ENCODE data around the gene ACTR3.
"Not testable (repeated sequence)": the region's sequence is repeated elsewhere in the genome, so short reads cannot be mapped to it uniquely, and the experiment has no call there.

ACTR3 gene

DNA sequence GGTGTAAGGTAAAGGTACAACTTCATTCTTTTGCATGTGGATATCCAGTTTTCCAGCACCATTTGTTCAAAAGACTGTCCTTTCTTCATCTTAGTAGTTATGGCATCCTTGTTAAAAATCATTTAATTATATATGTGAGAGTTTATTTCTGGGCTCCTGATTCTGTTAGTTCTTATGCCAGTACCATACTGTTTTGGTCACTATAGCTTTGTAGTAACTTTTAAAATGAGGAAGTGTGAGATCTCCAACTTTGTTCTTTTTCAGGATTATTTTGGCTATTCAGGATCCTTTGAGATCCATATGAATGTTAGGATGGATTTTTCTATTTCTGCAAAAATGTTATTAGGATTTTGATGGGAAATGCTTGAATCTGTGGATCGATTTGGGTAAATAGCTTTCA, 16.8 kb downstream of the ACTR3 start:
- DNase-seq: no peak

- DNase-seq: no peak
Observed at GRCh38 chr2:113907297-113907696, 17.4 kb downstream of the ACTR3 start.

GRCh38 chr2:113910110-113910717, 20.3 kb downstream of the ACTR3 start:
- DNase-seq: peak in 1 of 2 donors; percentile 35

- DNase-seq: no peak
Observed at GRCh38 chr2:113910967-113911678, 21.2 kb downstream of the ACTR3 start.

- no peak for DNase-seq
Observed at GRCh38 chr2:113915082-113915819, 25.4 kb downstream of the ACTR3 start.

DNA sequence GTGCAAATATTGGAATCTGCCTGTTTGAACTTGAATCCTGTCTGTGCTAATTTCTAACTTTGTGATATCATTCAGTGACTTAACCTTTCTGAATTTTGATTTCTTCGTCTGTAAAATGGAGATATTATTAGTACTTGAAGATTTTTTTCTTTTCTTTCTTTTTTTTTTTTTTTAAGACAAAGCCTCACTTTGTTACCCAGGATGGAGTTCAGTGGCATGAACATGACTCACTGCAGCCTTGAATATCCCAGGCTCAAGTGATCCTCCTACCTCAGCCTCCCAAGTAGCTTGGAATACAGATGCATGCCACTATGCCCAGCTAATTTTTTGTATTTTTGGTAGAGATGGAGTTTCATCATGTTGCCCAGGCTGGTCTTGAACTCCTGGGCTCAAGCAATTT, 28.3 kb downstream of the ACTR3 start:
- no peak for DNase-seq

- DNase-seq: no peak
Observed at GRCh38 chr2:113920996-113921395, 31.1 kb downstream of the ACTR3 start.

DNA sequence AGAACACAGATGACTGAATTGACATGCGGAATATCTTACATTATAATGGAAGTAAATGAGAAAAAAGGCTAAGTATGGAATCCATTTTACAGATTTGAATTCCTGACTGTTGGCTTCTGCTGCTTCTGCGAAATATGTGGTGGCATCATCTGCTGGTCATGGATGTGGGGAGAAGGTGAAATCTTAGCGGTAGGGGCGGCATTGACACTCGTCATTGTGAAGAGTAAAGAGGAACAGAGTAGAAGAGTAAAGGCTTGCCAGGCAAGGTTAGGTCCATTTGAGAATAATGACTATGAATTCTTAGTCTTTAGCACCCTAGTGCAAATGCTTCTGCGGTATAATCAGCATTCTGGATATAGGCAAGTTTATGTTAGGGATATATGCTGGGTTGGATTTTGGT, 32.4 kb downstream of the ACTR3 start:
- DNase-seq: no peak

GRCh38 chr2:113922784-113923183, 32.9 kb downstream of the ACTR3 start:
- no peak for DNase-seq

DNA sequence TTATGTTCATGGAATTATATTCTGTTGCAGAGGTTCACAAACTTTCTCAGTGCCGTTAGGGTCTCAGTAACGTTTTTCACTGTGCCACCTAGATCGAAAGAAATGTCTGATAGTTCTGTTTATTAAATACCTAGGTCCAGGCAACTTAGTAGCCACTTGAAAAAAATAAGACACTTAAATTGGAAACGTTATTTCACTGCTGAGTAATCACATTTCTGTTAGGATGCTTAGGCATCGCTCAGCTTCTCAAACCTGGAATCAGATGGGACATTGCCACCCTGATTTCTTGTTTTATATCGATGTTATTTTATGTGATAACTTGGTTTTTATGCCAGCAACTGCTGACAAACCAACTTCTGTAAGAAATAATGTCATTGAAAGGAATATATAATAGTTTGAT, 36.0 kb downstream of the ACTR3 start:
- no peak for DNase-seq

- no peak for DNase-seq
Observed at GRCh38 chr2:113926314-113926713, 36.4 kb downstream of the ACTR3 start.

- no peak for DNase-seq
Observed at GRCh38 chr2:113930448-113930847, 40.6 kb downstream of the ACTR3 start.

- no peak for DNase-seq
Observed at GRCh38 chr2:113937501-113937900, 47.6 kb downstream of the ACTR3 start.

DNA sequence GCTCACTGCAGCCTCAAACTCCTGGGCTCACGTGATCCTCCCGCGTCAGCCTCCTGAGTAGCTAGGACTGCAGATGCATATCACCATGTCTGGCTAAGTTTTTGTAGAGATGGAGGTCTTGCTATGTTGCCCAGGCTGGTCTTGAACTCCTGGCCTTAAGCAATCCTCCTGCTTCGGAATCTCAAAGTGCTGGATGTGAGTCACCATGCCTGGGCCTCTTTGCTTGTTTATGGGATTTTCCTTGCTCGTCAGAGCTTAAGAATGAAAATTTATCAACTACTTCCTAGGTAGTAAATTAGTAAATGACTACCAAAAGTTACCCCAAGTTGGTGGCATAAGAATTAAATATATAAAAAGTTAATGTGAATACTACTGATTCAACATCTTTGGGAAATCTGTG, 51.0 kb downstream of the ACTR3 start:
- no peak for DNase-seq

- not testable (repeated sequence) for DNase-seq
Observed at GRCh38 chr2:113945784-113946183, 55.9 kb downstream of the ACTR3 start.

DNA sequence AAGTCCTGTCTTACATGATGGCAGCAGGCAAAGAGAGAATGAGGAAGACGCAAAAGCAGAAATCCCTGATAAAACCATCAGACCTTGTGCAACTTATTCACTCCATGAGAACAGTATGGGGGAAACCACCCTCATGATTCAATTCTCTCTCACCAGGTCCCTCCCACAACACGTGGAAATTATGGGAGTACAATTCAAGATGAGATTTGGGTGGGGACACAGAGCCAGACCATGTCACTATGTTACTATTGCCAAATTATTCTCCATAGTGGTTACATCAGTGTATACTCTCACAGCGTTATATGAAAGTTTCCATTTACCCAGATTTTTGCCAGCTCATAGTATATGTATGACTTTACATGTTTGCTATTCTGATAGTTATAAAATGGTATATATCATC, 61.0 kb downstream of the ACTR3 start:
- DNase-seq: not testable (repeated sequence)

DNA sequence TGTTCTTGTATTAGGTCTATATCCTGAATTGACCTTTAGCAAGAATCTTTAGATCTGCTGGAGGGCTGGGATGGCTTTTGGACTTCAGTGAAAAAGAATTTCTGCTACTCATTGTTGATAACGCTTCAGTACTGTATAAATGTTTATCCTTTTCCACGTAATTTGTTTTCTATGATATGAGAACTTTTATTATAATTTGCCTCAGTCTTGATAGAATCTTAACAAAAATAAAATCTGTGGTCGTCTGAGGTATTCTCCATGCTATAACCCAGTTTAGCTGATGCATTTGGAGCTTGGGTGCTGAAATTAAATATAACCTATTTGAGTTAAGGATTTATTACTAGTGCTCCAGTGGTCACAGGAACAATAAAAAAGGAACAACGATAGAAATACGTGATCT, 71.1 kb downstream of the ACTR3 start:
- DNase-seq: no peak

- DNase-seq: no peak
Observed at GRCh38 chr2:113962692-113963480, 73.0 kb downstream of the ACTR3 start.

DNA sequence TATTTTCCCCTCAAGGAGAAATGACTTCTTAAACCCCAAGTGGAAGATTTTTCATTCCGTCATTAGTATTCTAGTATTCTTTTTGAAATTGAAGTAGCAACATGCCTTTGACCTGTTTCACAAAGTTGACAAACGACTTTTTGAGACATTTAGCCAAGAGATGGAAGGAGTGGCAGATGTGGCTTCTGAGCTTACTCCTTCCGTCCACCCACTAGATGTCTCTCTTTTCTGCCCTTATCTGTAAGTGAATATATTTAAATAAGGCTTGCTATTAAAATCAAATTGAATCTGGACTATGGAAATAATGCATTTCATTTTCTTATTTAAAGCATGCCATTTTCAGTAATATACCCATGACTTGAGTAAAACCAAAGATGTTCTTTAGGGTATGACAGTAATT, 74.1 kb downstream of the ACTR3 start:
- no peak for DNase-seq

- no peak for DNase-seq
Observed at GRCh38 chr2:113964436-113964835, 74.5 kb downstream of the ACTR3 start.

GRCh38 chr2:113965228-113965627, 75.3 kb downstream of the ACTR3 start:
- DNase-seq: no peak

GRCh38 chr2:113965644-113966043, 75.8 kb downstream of the ACTR3 start:
- no peak for DNase-seq

DNA sequence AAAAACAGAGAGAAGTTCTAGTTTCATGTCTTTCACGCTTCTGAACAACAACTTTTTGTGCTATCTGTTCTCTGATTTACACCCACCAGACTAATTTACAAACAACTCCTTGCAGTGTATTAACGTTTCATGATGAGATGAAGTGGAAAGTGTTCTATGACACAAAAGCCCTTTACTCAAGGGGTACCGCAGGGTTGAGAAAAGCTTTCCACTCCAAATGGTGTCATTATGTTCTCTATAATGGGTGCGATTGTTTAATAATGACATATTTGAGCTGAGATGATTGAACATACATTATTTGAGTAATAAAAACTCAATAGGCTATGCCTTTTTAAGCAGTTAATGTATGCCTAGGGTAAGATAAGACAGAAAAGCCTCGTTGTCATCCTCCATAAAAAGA, 76.3 kb downstream of the ACTR3 start:
- DNase-seq: no peak
